Measurements from ENCODE around the gene FGR.

FGR gene

DNA sequence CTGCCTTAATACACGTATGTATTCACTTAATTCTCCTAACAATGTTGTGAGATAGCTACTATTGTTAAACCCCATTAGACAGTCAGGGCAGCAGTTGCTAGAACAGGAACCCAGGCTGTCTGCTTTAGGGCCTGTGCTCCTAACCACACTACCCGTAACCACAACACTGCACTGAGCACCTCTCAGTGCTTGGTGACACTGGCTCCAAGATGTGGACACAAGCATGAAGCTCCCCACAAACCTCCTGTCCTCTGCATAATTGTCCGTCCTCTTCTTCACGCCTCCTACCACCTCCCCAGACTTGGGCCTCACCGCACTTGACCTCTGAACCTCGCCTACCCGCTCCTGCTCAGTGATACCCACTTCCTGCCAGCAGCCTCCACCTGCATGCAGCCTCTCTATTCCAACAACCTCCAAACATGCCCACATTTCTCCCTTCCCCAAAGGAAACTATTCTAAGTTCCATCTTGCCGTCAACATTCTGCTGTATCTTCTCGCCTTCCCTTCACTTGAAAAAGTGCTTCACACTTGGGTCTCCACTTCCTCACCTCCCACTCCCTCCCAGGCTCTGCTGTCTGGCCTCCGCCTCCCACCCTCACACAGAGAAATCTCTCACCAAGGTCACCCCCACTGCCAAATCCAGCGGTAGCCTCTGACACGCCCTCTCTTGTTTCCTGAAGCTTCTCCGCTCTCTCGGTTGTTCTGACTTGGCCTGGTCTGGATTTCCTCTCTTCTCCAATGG, 16.5 kb downstream of the FGR start:
- no peak overlapping the region for H3K4me3 ChIP-seq (ENCODE audit: low read length)
- no peak for DNase-seq (ENCODE audit: low read depth)
- TF ChIP-seq, protein P1, sequence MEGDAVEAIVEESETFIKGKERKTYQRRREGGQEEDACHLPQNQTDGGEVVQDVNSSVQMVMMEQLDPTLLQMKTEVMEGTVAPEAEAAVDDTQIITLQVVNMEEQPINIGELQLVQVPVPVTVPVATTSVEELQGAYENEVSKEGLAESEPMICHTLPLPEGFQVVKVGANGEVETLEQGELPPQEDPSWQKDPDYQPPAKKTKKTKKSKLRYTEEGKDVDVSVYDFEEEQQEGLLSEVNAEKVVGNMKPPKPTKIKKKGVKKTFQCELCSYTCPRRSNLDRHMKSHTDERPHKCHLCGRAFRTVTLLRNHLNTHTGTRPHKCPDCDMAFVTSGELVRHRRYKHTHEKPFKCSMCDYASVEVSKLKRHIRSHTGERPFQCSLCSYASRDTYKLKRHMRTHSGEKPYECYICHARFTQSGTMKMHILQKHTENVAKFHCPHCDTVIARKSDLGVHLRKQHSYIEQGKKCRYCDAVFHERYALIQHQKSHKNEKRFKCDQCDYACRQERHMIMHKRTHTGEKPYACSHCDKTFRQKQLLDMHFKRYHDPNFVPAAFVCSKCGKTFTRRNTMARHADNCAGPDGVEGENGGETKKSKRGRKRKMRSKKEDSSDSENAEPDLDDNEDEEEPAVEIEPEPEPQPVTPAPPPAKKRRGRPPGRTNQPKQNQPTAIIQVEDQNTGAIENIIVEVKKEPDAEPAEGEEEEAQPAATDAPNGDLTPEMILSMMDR (conservative IDR thresholded peaks at IDR 0.05; ENCODE audit: low read depth, low read length): no peak

DNA sequence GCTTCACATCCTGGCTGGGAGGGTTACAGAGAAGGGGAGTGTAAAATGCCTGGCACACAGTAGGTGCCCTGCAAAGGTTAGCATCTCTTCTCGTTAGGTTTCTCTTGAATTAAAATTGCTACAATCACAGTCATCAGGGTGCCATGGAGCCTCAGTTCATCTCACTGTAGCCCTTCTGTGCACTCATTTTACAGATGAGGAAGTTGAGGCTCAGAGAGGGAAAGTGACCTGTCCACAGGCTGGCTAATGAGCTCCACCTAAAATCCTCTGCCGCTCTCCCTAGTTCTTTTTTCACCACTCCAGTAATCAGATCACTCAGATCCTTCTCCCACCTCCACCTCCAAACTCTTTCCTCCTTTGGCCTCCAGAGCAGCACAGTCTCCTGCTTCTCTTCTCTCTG, 17.6 kb downstream of the FGR start:
- no peak overlapping the region for H3K4me3 ChIP-seq (ENCODE audit: low read length)
- TF ChIP-seq, protein P1 (conservative IDR thresholded peaks at IDR 0.05; ENCODE audit: low read depth, low read length): no peak
- no peak for DNase-seq (ENCODE audit: low read depth)

DNA sequence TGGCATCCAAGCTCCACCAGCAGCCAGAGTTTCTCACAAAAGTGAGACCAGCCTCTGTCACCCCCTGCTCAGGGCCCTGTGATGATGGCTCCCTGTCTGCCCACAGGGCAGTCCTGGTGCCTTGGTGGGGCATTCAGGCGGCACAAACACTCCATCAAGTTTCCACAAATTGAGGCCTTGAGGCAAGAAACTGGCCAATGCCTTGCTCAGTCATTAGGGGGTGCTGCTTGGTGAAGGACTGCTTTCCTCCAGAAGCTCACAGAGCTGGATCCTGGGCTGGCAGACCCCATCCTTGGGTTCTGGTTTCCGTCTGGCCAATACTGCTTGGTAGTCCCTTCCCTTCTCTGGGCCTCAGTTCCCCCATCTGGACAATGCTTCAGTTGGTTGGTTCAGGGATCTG, 18.5 kb downstream of the FGR start:
- no peak overlapping the region for H3K4me3 ChIP-seq (ENCODE audit: low read length)
- TF ChIP-seq, protein P1 (conservative IDR thresholded peaks at IDR 0.05; ENCODE audit: low read depth, low read length): peak; percentile 40
- DNase-seq (ENCODE audit: low read depth): no peak

DNA sequence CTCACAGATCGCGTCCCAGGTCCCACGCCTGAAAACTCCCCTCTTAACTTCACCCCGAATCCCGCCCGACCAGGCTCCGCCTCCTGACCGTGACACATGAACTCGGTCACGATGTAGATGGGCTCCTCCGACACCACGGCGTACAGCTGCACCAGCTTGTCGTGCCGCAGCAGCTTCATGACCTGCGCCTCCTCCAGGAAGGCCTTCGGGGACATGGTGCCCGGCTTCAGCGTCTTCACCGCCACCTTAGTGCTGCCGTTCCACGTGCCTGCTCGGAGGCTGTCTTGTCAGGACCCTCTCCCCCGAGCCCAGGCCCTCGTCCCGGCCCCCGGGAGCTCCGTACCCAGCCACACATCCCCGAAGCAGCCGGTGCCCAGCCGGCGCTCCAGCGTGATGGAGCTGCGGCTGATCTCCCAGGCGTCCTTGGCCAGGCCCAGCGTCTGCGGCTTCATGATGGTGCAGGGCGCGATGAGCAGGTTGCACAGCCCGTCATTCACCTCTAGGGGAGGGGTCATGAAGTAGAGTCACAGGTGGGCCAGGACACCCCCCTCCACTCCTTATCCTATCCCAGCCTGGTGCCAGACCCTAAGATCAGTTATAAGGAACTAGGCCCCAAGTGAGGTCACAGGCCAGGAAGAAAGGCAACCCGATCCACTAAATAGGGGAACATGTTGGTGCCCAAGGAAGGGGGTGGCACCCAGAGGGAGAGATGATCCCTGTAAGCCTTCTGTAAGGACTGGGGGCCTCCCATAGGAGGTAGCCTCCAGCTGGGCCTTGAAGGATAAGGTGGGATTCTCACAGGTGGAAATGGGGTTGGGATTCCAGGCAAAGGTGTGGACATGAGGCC, 19.4 kb downstream of the FGR start:
- H3K4me3 ChIP-seq (ENCODE audit: low read length): no peak overlapping the region
- DNase-seq (ENCODE audit: low read depth): no peak
- TF ChIP-seq, protein P1 (conservative IDR thresholded peaks at IDR 0.05; ENCODE audit: low read depth, low read length): no peak

DNA sequence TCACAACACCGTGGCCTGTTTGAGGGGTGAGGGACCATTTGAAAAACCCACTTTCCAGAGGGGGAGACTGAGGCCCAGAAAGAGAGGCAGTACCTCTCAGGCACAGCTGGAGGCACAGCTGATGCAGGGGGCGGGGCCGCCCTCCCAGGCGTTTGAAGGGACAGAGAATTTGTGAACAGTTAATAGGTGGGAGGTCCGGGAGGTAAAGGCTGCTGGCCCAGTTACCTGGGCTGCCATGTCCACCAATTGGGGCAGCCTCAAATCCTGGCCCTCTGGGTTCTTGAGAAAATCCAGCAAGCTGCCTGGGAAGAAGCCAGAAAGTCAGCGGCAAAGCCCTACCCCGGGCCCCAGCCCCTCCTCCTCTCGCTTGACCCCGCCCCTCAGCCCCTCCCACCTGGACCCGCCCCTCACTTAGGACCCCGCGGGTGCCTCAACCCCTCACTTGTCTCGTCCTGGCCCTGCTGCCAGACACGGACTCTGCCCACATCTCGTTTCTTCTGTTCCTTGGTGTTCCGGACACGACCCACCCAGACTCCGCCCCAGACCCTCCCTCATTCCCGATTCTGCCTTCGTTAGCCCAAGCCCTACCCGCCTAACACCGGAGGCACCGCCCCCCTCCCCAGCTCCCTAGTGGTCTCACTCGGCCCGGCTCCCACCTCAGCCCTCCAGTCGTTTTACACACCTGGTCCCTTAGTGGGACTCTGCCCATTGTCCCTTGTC, 20.2 kb downstream of the FGR start:
- no peak for DNase-seq (ENCODE audit: low read depth)
- H3K4me3 ChIP-seq (ENCODE audit: low read length): peak overlapping the region; percentile 12
- TF ChIP-seq, protein P1 (conservative IDR thresholded peaks at IDR 0.05; ENCODE audit: low read depth, low read length): no peak

DNA sequence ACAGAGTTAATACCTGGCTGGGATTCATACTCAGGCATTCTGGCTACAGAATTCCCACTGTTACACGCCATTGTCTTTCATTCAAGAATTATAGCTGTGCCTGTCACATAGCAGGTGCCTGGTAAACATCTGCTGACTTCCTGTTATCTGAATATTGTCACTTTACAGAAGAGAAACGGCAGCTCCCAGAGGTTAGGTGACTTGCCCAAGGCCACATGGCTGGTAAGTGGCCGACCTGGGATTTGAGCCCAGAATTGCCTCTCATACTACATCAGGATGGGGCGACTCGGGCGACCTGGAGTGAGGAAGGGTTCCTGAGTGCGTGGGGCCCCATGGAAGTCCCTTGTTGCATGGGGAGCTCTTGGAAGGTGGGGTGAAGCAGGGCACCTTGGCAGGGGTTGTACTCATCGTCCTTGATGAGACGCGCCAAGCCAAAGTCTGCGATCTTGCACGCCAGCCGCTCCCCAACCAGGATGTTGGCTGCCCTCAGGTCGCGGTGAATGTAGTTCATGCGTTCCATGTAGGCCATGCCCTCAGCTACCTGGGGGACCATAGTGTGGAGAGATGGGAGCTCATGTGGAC, 20.9 kb downstream of the FGR start:
- TF ChIP-seq, protein P1 (conservative IDR thresholded peaks at IDR 0.05; ENCODE audit: low read depth, low read length): no peak
- no peak for DNase-seq (ENCODE audit: low read depth)
- H3K4me3 ChIP-seq (ENCODE audit: low read length): no peak overlapping the region

Measured in retinal pigment epithelial cell (primary cell).